Bronchial epithelial cell (primary cell): Measurements from ENCODE around the gene CHID1. TPM values are rescaled to one million over a fixed set of nuclear protein-coding genes. Genes with fewer than 3 reads are reported as not detected.

ENCODE experiments used
- DNase-seq: peaks from one replicate; pipeline ENCODE4 v3.0.0-alpha.2; 2010; ENCODE audit warnings: low read depth
- FAIRE-seq: peaks from 2 replicates; lab custom pipeline; 2011; peaks lifted over from hg19 to GRCh38; lab: Jason Lieb, UNC
- H3K27me3 ChIP-seq: 2 replicates; pipeline ENCODE4 v1.5.1; 2011; ENCODE audit warnings: low read length; ENCODE audit not compliant: control insufficient read depth, insufficient read depth
- H3K36me3 ChIP-seq: 2 replicates; pipeline ENCODE4 v1.5.1; 2011; ENCODE audit warnings: low read length; ENCODE audit not compliant: control insufficient read depth, insufficient read depth
- H3K4me3 ChIP-seq: 2 replicates; pipeline ENCODE4 v1.5.1; 2011; ENCODE audit warnings: mild to moderate bottlenecking, low read depth, low read length, control low read depth
- total RNA-seq: library from RNA; depleted of rRNA; stranded (reverse); fragments of >200 nt; gene quantifications from 2 replicates; pipeline ENCODE4 v1.2.1, GENCODE V29; 2014
- TF ChIP-seq, protein P1 (sequence below): IDR thresholded peaks from 2 replicates; pipeline ENCODE4 v1.5.1; 2011; ENCODE audit warnings: mild to moderate bottlenecking, moderate library complexity, low read length, control low read depth, inconsistent platforms; ENCODE audit not compliant: insufficient read depth, severe bottlenecking

CHID1 gene
- total RNA-seq, 1 donor from 2014 or later = 42.6 TPM

GRCh38 chr11:859394-860131 lies 51.0 kb downstream of the CHID1 start:
- H3K36me3 ChIP-seq = no peaks in the 10 kb centered on the region
- TF ChIP-seq, protein P1, sequence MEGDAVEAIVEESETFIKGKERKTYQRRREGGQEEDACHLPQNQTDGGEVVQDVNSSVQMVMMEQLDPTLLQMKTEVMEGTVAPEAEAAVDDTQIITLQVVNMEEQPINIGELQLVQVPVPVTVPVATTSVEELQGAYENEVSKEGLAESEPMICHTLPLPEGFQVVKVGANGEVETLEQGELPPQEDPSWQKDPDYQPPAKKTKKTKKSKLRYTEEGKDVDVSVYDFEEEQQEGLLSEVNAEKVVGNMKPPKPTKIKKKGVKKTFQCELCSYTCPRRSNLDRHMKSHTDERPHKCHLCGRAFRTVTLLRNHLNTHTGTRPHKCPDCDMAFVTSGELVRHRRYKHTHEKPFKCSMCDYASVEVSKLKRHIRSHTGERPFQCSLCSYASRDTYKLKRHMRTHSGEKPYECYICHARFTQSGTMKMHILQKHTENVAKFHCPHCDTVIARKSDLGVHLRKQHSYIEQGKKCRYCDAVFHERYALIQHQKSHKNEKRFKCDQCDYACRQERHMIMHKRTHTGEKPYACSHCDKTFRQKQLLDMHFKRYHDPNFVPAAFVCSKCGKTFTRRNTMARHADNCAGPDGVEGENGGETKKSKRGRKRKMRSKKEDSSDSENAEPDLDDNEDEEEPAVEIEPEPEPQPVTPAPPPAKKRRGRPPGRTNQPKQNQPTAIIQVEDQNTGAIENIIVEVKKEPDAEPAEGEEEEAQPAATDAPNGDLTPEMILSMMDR = no peak
- no peaks in the 10 kb centered on the region for H3K27me3 ChIP-seq
- no peak overlapping the region for H3K4me3 ChIP-seq
- DNase-seq (peak; percentile 67), FAIRE-seq (no peak)

DNA sequence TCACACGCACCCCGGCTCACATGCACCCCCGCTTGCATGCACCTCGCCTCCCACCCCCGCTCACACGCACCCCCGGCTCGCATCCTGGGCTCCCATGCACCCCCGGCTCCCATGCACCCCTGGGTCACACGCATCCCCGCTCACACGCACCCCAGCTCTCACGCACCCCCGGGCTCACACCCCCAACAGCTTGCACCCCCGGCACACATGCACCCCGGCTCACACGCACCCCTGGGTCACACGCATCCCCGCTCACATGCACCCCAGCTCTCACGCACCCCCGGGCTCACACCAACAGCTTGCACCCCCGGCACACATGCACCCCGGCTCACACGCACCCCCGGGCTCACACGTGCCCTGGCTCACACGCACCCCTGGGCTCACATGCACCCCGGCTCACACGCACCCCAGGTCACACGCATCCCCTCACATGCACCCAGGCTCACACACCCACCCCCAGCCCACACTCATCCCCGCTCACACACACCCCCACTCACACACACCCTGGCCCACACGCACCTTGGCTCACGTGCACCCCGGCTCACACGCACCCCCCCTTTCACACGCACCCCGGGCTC lies 51.8 kb downstream of the CHID1 start:
- DNase-seq = no peak
- FAIRE-seq = no peak
- TF ChIP-seq, protein P1 = no peak
- H3K36me3 ChIP-seq = no peaks in the 10 kb centered on the region
- H3K4me3 ChIP-seq = no peak overlapping the region
- H3K27me3 ChIP-seq = no peaks in the 10 kb centered on the region

DNA sequence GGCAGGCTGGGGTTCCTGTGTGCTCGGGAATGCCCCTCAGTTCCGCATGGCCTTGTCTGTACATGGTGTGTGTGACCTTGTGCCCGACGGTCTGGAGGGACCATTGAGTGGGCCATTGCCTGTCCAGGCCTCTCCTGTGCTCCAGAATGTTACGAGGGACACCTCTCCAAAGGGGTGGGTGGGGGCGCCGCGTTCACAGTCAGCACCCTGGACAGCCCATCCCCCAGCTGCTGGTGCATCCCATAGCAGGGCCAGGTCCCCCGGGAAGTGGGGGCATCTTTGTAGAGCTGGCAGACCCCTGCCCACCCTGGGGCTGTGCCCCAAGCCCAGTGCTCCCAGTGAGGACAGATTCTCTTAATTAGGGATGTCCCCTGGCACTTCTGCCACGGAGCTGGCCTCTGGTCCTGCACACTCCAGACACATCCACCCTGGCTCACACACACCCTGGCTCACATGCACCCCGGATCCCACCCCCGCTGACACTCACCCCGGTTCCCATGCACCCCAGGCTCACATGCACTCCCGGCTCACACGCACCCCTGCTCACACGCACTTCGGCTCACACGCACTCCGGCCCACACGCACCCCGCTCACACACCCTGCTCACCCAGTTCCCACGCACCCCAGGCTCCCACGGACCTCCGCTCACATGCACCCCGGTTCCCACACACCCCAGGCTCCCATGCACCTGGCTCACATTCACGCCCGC lies 52.4 kb downstream of the CHID1 start:
- TF ChIP-seq, protein P1 = no peak
- no peak overlapping the region for H3K4me3 ChIP-seq
- no peaks in the 10 kb centered on the region for H3K36me3 ChIP-seq
- DNase-seq (no peak), FAIRE-seq (no peak)
- no peaks in the 10 kb centered on the region for H3K27me3 ChIP-seq

DNA sequence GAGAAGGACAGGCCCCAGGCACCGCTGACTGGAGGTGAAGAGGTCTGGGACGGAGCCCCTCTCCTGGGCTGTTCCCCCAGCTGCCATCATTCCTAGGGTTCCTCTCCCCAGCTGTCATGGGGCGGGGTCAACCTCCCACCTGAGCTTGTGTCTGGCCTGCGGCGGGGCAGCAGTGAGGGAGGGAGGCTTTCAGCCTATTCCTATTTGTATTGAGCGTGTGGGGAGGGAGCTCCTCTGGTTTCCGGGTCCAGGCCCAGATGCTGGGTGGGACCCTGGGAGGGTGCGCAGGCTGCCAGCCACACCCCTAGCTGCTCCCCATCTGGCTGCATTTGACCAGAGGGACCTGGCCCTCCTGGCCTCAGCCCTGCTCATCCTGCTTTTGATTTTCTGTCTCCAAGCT lies 54.2 kb downstream of the CHID1 start:
- Histone ChIP-seq H3K36me3 (peaks cover 1% of the 10 kb centered on the region), H3K27me3 (no peaks in the 10 kb centered on the region), H3K4me3 (no peak overlapping the region)
- FAIRE-seq (no peak), DNase-seq (no peak)
- TF ChIP-seq, protein P1 = no peak

DNA sequence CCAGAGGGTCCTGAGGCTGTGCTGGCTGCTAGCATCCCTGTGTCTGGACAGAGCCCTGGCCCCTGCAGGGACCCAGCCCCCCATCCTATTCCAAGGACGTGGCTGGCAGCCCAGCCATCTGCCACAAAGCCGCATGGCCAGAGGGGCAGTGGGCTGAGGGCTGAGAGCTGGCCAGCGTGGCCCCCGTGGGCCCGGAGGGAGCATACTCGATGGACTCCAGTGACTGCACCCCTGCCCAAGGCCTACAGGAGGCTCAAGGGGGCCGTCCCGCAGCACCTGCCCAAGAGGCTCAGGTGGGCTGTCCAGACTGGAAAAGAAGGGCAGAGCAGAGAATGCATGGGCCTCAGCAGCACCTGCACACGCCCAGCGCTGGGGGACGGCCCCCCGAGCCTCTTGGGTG lies 54.8 kb downstream of the CHID1 start:
- Histone ChIP-seq H3K4me3 (no peak overlapping the region), H3K36me3 (peaks cover 1% of the 10 kb centered on the region), H3K27me3 (no peaks in the 10 kb centered on the region)
- DNase-seq = no peak
- TF ChIP-seq, protein P1 = no peak
- no peak for FAIRE-seq
